C4-2B (cell line): ENCODE measurements around the gene KIDINS220.

Experiments used
- CTCF ChIP-seq: fragments of 450-650 bp; conservative IDR thresholded peaks from 2 replicates; pipeline ENCODE4 v1.5.1; 2017; ENCODE audit warnings: mild to moderate bottlenecking
- ZFX ChIP-seq: fragments of 450-650 bp; IDR thresholded peaks from 2 replicates; pipeline ENCODE4 v1.6.1; 2017

DNA sequence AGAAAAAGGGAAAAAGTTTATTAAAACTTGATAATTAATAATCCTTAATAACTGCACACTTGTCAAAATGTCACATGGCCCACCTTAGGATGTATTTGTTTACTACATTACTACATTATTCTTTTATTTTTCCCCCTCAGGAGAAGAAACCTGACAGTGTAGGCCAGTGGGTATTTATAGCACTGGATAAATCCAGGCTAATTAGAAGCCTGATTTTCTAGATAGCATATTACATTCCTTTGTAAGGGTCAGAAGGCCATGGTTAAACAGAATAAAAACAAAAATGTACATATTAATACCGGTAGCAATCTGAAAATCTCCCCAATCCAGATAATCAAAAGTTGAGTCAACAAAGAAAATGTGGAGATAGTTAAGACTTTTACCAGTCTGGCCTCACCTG lies 21.5 kb upstream of the KIDINS220 start:
- TF ChIP-seq CTCF (no peak), ZFX (no peak)
